Measurements from ENCODE around the gene PMS1.

- TF ChIP-seq CTCF (IDR thresholded peaks at IDR 0.05) (no peak), POLR2A (IDR thresholded peaks at IDR 0.05) (no peak)
These were observed 117.4 kb downstream of the PMS1 start for GRCh38 chr2:189901664-189902063.
